Dendritic cell treated with granulocyte-macrophage colony-stimulating factor and Interleukin-4, amounts not matched to agents 40 ng/mL and 50 ng/mL, for 4 days (primary cell): ENCODE data around the gene TMEM143.

Experiments used
- H3K27ac Mint-ChIP-seq: one replicate; pipeline ENCODE4 v1.8.0; 2022; ENCODE audit warnings: mild to moderate bottlenecking, mixed read lengths
- H3K27me3 Mint-ChIP-seq: one replicate; pipeline ENCODE4 v1.8.0; 2022; ENCODE audit warnings: mild to moderate bottlenecking, mixed read lengths
- H3K36me3 Mint-ChIP-seq: one replicate; pipeline ENCODE4 v1.8.0; 2022; ENCODE audit warnings: low read depth, mixed read lengths
- H3K4me1 Mint-ChIP-seq: one replicate; pipeline ENCODE4 v1.8.0; 2022; ENCODE audit warnings: low read depth, mixed read lengths
- H3K4me3 Mint-ChIP-seq: one replicate; pipeline ENCODE4 v1.8.0; 2022; ENCODE audit warnings: mild to moderate bottlenecking, moderate library complexity, mixed read lengths
- H3K9me3 Mint-ChIP-seq: one replicate; pipeline ENCODE4 v1.8.0; 2022; ENCODE audit warnings: mixed read lengths
- intact Hi-C: fragments of 100-400 bp; cut with micrococcal nuclease; formaldehyde crosslinking; loops from one replicate; pipeline ENCODE4 v1.15.0; 2022

The TMEM143 gene

GRCh38 chr19:48359123-48359522 is 4.6 kb downstream of the TMEM143 start:
- intact Hi-C loops: no loop called here
- peaks cover 17% of the 10 kb centered on the region for H3K36me3 Mint-ChIP-seq
- H3K27me3 Mint-ChIP-seq: no peaks in the 10 kb centered on the region
- H3K9me3 Mint-ChIP-seq: no peaks in the 10 kb centered on the region
- peaks cover 6% of the 10 kb centered on the region for H3K4me1 Mint-ChIP-seq
- no peak overlapping the region for H3K4me3 Mint-ChIP-seq
- H3K27ac Mint-ChIP-seq: no peak overlapping the region

- Mint-ChIP-seq H3K9me3 (no peaks in the 10 kb centered on the region), H3K4me1 (peaks cover 8% of the 10 kb centered on the region), H3K4me3 (no peak overlapping the region), H3K27ac (no peak overlapping the region), H3K27me3 (no peaks in the 10 kb centered on the region), H3K36me3 (peaks cover 17% of the 10 kb centered on the region)
- intact Hi-C loops: no loop called here
Measured at GRCh38 chr19:48355365-48355954, 8.3 kb downstream of the TMEM143 start.

DNA sequence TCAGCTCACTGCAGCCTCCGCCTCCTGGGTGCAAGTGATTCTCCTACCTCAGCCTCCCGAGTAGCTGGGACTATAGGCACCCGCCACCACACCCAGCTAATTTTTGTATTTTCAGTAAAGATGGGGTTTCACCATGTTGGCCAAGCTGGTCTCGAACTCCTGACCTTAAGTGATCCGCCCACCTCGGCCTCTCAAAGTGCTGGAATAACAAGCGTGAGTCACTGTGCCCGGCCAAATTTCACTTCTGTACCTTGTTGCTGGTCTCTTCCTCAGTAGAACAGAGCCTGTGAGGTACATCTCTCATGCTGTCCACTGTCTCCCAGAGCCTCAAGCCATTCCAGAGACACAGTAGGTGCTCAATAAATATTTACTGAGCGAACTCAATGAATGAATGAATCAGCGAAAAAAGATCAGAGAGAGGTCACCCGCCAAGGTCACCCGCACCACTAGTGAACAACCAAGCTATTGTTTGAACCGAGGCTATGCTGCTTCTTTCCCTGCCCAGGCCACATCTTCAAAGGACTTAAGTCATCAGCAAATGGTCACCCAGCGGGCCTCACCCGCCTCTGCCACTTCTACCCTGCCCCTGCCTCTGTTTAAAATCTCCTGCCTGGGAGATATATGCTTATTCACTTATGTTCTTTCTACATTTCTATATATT is 9.3 kb downstream of the TMEM143 start:
- Mint-ChIP-seq H3K27ac (no peak overlapping the region), H3K36me3 (peaks cover 12% of the 10 kb centered on the region), H3K4me1 (peaks cover 8% of the 10 kb centered on the region), H3K4me3 (no peak overlapping the region), H3K27me3 (no peaks in the 10 kb centered on the region), H3K9me3 (no peaks in the 10 kb centered on the region)
- intact Hi-C loops: loop anchor here (5.0 kb wide), 1 partner anchor 228 kb away; no protein-coding TSS in a partner anchor

GRCh38 chr19:48353677-48354076 is 10.1 kb downstream of the TMEM143 start:
- Mint-ChIP-seq H3K27me3 (no peaks in the 10 kb centered on the region), H3K4me3 (no peak overlapping the region), H3K4me1 (peaks cover 8% of the 10 kb centered on the region), H3K27ac (no peak overlapping the region), H3K36me3 (peaks cover 6% of the 10 kb centered on the region), H3K9me3 (no peaks in the 10 kb centered on the region)
- intact Hi-C loops: loop anchor here (5.0 kb wide), 1 partner anchor 229 kb away; no protein-coding TSS in a partner anchor

DNA sequence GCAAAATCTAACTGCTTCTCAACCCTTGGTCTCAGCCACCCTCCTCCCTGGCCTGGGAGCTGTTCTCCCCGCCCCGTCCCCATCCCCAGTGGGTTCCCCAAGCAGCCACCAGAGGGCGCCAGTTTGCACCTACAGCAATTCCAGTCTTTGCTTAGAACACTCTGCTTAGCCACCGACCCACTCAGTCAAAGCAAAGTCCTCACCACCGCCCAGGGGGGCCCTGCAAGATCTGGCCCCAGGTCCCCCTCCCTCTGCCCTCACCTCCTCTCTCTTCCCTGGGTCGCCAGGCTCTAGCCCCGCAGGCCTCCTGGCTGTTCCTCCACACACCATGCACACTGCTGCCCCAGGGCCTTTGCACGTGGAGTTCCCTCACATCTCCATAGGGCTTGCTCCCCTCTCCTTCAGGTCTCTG is 12.4 kb downstream of the TMEM143 start:
- no peaks in the 10 kb centered on the region for H3K9me3 Mint-ChIP-seq
- peaks cover 6% of the 10 kb centered on the region for H3K36me3 Mint-ChIP-seq
- intact Hi-C loops: loop anchor here (5.0 kb wide), 1 partner anchor 231 kb away; no protein-coding TSS in a partner anchor
- H3K27me3 Mint-ChIP-seq: no peaks in the 10 kb centered on the region
- H3K4me3 Mint-ChIP-seq: no peak overlapping the region
- peaks cover 8% of the 10 kb centered on the region for H3K4me1 Mint-ChIP-seq
- H3K27ac Mint-ChIP-seq: no peak overlapping the region

DNA sequence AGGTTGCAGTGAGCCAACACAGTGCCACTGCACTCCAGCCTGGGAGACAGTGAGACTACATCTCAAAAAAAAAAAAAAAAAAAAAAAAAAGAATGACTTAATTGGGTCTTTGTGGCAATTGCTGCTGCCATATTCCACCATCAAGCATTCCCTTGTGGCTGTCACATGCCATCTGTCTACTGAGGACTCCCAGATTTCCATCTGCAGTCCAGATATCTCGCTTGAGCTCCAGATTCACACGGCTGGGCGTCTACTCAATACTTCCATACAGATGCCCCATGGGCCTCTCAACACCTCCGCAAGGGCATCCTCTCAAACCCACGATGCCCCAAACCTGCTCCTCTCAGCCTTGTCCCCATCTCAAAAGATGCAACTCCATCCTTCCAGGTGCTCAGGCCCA is 12.9 kb downstream of the TMEM143 start:
- H3K27ac Mint-ChIP-seq: no peak overlapping the region
- H3K9me3 Mint-ChIP-seq: no peaks in the 10 kb centered on the region
- no peak overlapping the region for H3K4me3 Mint-ChIP-seq
- intact Hi-C loops: loop anchor here (5.0 kb wide), 1 partner anchor 231 kb away; no protein-coding TSS in a partner anchor
- peaks cover 8% of the 10 kb centered on the region for H3K4me1 Mint-ChIP-seq
- no peaks in the 10 kb centered on the region for H3K27me3 Mint-ChIP-seq
- H3K36me3 Mint-ChIP-seq: peaks cover 6% of the 10 kb centered on the region

DNA sequence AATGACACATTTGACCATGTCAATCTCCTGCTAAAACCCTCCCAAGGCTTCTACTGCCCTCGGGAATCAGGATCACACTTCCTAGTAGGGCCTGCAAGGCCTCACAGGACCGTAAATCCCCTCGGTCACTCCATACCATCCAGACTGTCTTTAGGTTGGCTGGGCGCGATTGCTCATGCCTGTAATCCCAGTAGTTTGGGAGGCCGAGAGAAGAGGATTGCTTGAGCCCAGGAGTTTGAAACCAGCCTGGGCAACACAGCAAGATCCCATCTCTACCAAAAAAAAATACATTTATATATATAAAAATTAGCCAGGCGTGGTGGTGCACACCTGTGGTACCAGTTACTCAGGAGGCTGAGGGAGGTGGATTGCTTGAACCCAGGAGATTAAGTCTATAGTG is 15.0 kb downstream of the TMEM143 start:
- H3K36me3 Mint-ChIP-seq: peaks cover 6% of the 10 kb centered on the region
- H3K4me1 Mint-ChIP-seq: peaks cover 8% of the 10 kb centered on the region
- no peaks in the 10 kb centered on the region for H3K27me3 Mint-ChIP-seq
- no peak overlapping the region for H3K4me3 Mint-ChIP-seq
- H3K27ac Mint-ChIP-seq: no peak overlapping the region
- intact Hi-C loops: no loop called here
- H3K9me3 Mint-ChIP-seq: no peaks in the 10 kb centered on the region

DNA sequence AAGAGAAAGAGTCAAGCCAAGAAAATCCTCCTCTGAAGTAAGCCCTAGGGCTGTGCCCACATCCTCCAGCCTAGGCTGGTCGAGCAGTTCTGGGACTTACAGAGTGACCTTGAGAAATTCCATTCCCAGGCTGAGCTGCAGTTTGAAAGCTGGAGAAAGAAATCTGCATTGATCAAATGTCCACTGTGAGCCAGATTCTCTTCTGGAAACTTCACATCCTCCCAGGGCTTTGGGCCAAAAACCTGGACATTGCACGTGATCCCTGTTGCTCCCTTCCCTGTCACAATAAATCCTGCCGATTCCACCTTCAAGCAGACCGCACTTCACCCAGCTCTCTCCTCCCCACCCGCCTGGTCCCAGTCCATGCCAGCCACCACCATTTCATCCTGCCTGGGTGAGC is 15.7 kb downstream of the TMEM143 start:
- Mint-ChIP-seq H3K9me3 (no peaks in the 10 kb centered on the region), H3K36me3 (peaks cover 6% of the 10 kb centered on the region), H3K27ac (no peak overlapping the region), H3K27me3 (no peaks in the 10 kb centered on the region), H3K4me3 (no peak overlapping the region), H3K4me1 (peaks cover 14% of the 10 kb centered on the region)
- intact Hi-C loops: no loop called here

GRCh38 chr19:48346191-48346590 is 17.5 kb downstream of the TMEM143 start:
- no peaks in the 10 kb centered on the region for H3K9me3 Mint-ChIP-seq
- H3K4me3 Mint-ChIP-seq: no peak overlapping the region
- peaks cover 13% of the 10 kb centered on the region for H3K4me1 Mint-ChIP-seq
- H3K36me3 Mint-ChIP-seq: peaks cover 6% of the 10 kb centered on the region
- no peak overlapping the region for H3K27ac Mint-ChIP-seq
- intact Hi-C loops: no loop called here
- H3K27me3 Mint-ChIP-seq: no peaks in the 10 kb centered on the region

DNA sequence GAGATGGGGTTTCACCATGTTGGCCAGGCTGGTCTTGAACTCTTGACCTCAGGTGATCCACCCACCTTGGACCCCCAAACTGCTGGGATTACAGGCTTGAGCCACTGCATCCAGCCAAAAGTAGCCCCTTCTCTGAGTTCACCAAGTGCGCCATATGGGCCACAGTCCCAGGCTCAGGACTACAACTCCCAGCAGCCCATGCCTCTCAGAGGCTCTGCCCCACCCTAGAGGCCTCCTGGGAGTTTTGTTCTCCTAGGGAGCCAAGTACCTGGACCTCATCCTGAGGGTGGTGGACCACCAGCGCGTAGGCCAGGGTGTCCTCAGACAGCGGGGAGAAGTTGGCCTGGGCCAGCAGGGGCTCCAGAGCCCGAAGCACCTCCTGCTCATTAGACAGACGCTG is 18.8 kb downstream of the TMEM143 start:
- H3K4me1 Mint-ChIP-seq: peaks cover 9% of the 10 kb centered on the region
- no peak overlapping the region for H3K27ac Mint-ChIP-seq

DNA sequence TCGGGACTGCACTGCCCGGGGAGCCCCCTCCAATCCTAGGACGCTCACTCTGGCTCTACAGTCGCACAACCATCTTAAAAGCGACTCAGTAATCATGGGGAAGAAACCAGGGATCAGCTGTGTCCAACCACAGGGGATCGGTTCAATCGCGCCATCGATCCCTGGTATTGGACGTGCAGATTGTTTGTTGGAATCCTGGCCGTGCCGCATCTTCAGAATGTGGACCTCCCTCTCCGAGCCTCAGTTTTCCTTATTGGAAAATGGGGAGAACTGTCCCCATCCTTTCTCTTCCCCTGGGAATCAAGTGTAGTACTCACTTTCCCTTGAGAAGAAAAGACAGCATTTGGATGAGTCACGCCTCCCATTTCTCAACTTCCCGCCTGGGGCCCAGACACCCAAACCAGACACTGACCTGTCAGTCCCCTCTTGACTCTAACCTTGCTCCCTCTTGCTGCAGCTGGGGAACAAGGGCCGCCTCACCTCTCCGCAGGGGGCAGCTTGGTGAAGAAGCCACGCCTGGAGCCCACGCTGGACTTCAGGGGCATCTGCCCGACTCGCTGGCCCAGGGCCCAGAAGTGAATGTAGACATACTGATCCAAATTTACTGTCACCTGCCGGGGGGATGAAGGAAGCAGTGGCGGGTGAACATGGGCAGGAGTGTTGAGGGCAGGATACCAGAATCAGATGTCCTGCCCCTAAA is 20.7 kb downstream of the TMEM143 start:
- Mint-ChIP-seq H3K4me3 (no peak overlapping the region), H3K27ac (no peak overlapping the region), H3K4me1 (peaks cover 9% of the 10 kb centered on the region), H3K36me3 (no peaks in the 10 kb centered on the region), H3K9me3 (no peaks in the 10 kb centered on the region), H3K27me3 (no peaks in the 10 kb centered on the region)
- intact Hi-C loops: no loop called here

More for the DNA sequence above, 18.8 kb downstream of the TMEM143 start:
- Mint-ChIP-seq H3K4me3 (no peak overlapping the region), H3K36me3 (peaks cover 6% of the 10 kb centered on the region), H3K27me3 (no peaks in the 10 kb centered on the region), H3K9me3 (no peaks in the 10 kb centered on the region)
- intact Hi-C loops: no loop called here

- Mint-ChIP-seq H3K9me3 (no peaks in the 10 kb centered on the region), H3K4me3 (no peak overlapping the region), H3K27ac (no peak overlapping the region), H3K27me3 (no peaks in the 10 kb centered on the region), H3K4me1 (peaks cover 9% of the 10 kb centered on the region), H3K36me3 (no peaks in the 10 kb centered on the region)
- intact Hi-C loops: no loop called here
Measured at GRCh38 chr19:48342414-48342738, 21.4 kb downstream of the TMEM143 start.

DNA sequence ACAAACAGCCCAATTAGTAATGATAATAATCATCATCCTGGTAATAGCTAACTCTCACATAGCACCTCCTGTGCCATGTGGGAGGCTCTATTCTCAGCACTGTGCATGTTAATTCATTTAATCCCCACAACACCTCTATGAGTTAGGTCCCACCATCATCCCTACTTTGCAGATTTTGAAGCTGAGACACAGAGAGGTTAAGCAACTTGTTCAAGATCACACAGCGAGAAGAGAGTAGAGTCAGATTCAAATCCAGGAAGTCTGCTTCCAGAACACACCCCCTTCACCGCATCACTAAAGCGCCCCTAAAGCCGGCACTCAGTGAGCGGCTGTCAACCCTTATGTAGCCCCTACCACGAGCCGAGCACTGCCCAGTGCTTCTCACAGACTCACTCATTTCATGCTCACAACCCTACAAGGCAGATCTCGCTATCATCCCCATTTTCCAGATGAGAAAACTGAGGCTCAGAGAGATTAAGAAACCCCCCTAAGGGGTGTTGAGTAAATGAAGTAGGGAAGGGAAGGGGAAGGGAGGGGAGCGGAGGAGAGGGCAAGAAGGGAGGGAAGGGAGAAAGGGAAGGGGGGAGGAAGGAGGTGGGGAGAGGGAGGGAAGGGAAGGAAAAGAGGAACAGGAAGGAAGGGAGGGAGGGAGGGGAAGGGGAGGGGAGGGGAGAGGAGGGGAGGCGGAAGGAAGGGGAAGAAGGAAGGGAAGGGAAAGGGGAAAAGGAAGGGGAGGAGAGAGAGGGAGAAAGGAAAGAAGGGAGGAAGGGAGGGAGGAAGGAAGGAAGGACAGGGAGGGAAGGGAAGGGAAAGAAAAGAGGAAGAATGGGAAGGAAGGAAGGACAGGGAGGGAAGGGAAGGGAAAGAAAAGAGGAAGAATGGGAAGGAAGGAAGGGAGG is 22.0 kb downstream of the TMEM143 start:
- intact Hi-C loops: no loop called here

DNA sequence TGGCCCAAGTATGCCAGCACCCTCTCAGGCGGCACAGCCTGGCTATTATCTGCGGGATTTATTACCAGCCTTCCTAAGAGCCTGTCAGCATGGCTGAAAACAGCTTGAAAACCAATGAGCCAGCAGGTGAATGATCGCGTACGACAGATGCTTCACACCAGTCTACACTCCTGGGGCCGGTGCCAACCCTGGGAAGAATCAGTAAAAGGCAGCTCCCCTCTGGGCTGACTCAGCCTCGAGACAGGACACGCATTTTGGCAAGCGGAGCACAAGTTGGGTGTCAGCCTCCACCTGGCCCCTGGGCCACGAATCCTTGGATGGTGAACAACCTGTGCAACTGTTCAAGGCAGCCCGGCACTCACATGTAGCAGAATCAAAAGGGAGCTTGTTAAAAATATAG is 22.7 kb downstream of the TMEM143 start:
- H3K4me3 Mint-ChIP-seq: no peak overlapping the region
- intact Hi-C loops: no loop called here
- no peaks in the 10 kb centered on the region for H3K27me3 Mint-ChIP-seq
- H3K4me1 Mint-ChIP-seq: peaks cover 9% of the 10 kb centered on the region
- no peak overlapping the region for H3K27ac Mint-ChIP-seq
- no peaks in the 10 kb centered on the region for H3K9me3 Mint-ChIP-seq
- H3K36me3 Mint-ChIP-seq: no peaks in the 10 kb centered on the region

More for the DNA sequence above, 22.0 kb downstream of the TMEM143 start:
- Mint-ChIP-seq H3K27ac (no peak overlapping the region), H3K4me3 (no peak overlapping the region), H3K36me3 (no peaks in the 10 kb centered on the region), H3K4me1 (peaks cover 9% of the 10 kb centered on the region), H3K27me3 (no peaks in the 10 kb centered on the region), H3K9me3 (no peaks in the 10 kb centered on the region)
